ENCODE results near the gene NES. TPM values are rescaled to one million over a fixed set of nuclear protein-coding genes. Genes with fewer than 3 reads are reported as not detected.

The NES gene
- total RNA-seq, 1 experiment from 2014 or later, result 56.3 TPM

DNA sequence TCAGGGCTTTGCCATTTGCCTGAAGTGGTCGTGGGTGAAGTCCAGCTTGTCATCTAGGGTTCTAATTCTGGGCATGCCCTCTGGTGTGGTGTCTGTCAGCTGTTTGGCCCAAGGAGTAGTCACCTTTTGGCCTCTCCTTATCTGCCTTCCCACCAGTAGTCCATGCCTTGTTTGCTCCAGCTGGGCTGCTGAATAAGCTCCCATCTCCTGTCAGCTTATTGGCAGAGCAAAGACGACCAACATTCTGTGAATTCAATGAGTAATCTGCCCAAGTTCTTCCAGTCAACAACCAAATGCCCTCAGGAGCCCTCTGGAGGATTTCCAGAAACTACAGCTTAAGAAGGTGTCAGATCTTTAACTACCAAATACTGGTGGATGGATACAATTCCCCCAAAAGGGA is 28.3 kb downstream of the NES start:
- no peak for DNase-seq (ENCODE audit: low read depth, low spot score)
- H3K36me3 ChIP-seq (ENCODE audit: control insufficient read depth, insufficient read depth, low read length), result no peaks in the 10 kb centered on the region
- H3K4me1 ChIP-seq (ENCODE audit: control insufficient read depth, insufficient read depth, low read length), result no peaks in the 10 kb centered on the region
- no peaks in the 10 kb centered on the region for H3K9me3 ChIP-seq (ENCODE audit: control insufficient read depth, insufficient read depth, low read depth, low read length)
- POLR2A ChIA-PET, result no interaction called here
- BruUV-seq (replicated peaks), result no TSS peak
- intact Hi-C loops (cut with micrococcal nuclease; ENCODE audit: unreplicated experiment), result no loop called here
- no peak overlapping the region for H3K27ac ChIP-seq (ENCODE audit: low read length)
- H3K4me3 ChIP-seq (ENCODE audit: low read depth in 2 of 2, low read length in 2 of 2), result no peak overlapping the region
- TF ChIP-seq, protein P1, sequence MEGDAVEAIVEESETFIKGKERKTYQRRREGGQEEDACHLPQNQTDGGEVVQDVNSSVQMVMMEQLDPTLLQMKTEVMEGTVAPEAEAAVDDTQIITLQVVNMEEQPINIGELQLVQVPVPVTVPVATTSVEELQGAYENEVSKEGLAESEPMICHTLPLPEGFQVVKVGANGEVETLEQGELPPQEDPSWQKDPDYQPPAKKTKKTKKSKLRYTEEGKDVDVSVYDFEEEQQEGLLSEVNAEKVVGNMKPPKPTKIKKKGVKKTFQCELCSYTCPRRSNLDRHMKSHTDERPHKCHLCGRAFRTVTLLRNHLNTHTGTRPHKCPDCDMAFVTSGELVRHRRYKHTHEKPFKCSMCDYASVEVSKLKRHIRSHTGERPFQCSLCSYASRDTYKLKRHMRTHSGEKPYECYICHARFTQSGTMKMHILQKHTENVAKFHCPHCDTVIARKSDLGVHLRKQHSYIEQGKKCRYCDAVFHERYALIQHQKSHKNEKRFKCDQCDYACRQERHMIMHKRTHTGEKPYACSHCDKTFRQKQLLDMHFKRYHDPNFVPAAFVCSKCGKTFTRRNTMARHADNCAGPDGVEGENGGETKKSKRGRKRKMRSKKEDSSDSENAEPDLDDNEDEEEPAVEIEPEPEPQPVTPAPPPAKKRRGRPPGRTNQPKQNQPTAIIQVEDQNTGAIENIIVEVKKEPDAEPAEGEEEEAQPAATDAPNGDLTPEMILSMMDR (IDR thresholded peaks at IDR 0.05), result no peak
- no peak for TF ChIP-seq REST (IDR thresholded peaks at IDR 0.05; ENCODE audit: insufficient read depth in 1 of 2, low read depth in 2 of 2, low read length in 1 of 2)
- TF ChIP-seq SIN3A (IDR thresholded peaks at IDR 0.05; ENCODE audit: borderline replicate concordance, insufficient read depth, low read depth, low read length), result no peak
- TF ChIP-seq POLR2AphosphoS5 (IDR thresholded peaks at IDR 0.05; ENCODE audit: low read depth, low read length), result no peak
- TF ChIP-seq TCF7L2 (IDR thresholded peaks at IDR 0.05; ENCODE audit: low read depth, low read length), result no peak
- CTCF ChIA-PET, result interaction anchor here (1.5 kb wide), 1 partner anchor 22 kb away, joined by 5 read pairs; no protein-coding TSS in a partner anchor
- H3K27me3 ChIP-seq (ENCODE audit: control insufficient read depth, insufficient read depth, low read length), result no peaks in the 10 kb centered on the region
- no peak for ATAC-seq
- in situ Hi-C loops (cut with HindIII; ENCODE audit: low pct_unique_long_range_greater_than_20kb, low sequenced_read_pairs), result no loop called here

- BruUV-seq (replicated peaks), result no TSS peak
- H3K27ac ChIP-seq (ENCODE audit: low read length), result no peak overlapping the region
- no peak overlapping the region for H3K4me3 ChIP-seq (ENCODE audit: low read depth in 2 of 2, low read length in 2 of 2)
- ChIA-PET POLR2A (no interaction called here), CTCF (interaction anchor here (0.7 to 1.5 kb wide), 2 partner anchors 22 to 43 kb away, joined by 4 to 5 read pairs; no protein-coding TSS in a partner anchor)
- DNase-seq (ENCODE audit: low read depth, low spot score), result no peak
- no peaks in the 10 kb centered on the region for H3K9me3 ChIP-seq (ENCODE audit: control insufficient read depth, insufficient read depth, low read depth, low read length)
- no peak for ATAC-seq
- TF ChIP-seq SIN3A (IDR thresholded peaks at IDR 0.05; ENCODE audit: borderline replicate concordance, insufficient read depth, low read depth, low read length) (no peak), POLR2AphosphoS5 (IDR thresholded peaks at IDR 0.05; ENCODE audit: low read depth, low read length) (no peak), TCF7L2 (IDR thresholded peaks at IDR 0.05; ENCODE audit: low read depth, low read length) (no peak), REST (IDR thresholded peaks at IDR 0.05; ENCODE audit: insufficient read depth in 1 of 2, low read depth in 2 of 2, low read length in 1 of 2) (no peak)
- intact Hi-C loops (cut with micrococcal nuclease; ENCODE audit: unreplicated experiment), result no loop called here
- H3K27me3 ChIP-seq (ENCODE audit: control insufficient read depth, insufficient read depth, low read length), result no peaks in the 10 kb centered on the region
- no peaks in the 10 kb centered on the region for H3K4me1 ChIP-seq (ENCODE audit: control insufficient read depth, insufficient read depth, low read length)
- H3K36me3 ChIP-seq (ENCODE audit: control insufficient read depth, insufficient read depth, low read length), result no peaks in the 10 kb centered on the region
- in situ Hi-C loops (cut with HindIII; ENCODE audit: low pct_unique_long_range_greater_than_20kb, low sequenced_read_pairs), result no loop called here
Measured at GRCh38 chr1:156648496-156648895, 28.7 kb downstream of the NES start.
